ENCODE results near the gene HSD17B12. TPM values are rescaled to one million over a fixed set of nuclear protein-coding genes. Genes with fewer than 3 reads are reported as not detected.

HSD17B12 gene
- polyA plus RNA-seq, 1 donor from 2014 or later, result 58.8 TPM

DNA sequence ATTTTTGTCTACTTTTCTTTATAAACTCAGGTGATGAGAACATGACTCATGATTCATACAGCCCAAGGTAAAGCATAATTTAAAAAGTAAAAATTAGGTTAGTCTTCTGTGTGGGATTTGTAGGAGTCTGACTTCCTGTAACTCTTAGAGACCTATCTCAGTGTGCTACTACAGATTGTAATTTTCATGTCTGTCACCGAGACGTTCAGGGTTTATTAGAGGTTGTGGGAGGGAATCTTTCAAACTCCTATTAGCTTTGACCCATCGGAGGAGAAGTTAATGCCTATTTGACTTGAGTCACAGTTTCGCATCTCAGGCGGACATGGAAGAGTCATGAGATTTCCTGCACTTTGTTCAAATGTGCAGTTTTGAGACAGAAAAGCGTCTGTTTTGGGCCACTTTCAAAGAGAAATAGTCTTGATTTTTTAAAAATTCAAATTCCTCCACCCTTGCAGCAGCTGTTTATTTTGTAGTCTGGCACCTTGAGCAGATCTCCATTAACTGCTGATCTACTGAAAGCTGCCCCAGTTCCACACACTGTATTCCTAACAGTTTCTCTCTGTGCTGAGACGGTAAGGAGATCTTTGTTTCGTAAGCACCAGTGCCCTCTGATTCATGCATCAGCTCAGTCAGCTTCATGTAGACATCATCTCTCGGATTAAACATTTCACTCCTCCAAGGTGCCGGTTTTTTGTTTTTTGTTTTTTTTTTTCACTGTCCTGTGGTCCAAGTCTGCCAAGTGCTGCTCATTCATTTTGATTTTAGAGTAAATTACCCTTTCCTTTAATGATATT lies 224.4 kb downstream of the HSD17B12 start:
- peak overlapping the region; percentile 54 for H3K4me3 ChIP-seq (ENCODE audit: low read length)
- H3F3A ChIP-seq (ENCODE audit: insufficient read depth, low read length, poor library complexity, severe bottlenecking), result no peaks in the 10 kb centered on the region
- no peaks in the 10 kb centered on the region for H3K27me3 ChIP-seq (ENCODE audit: insufficient read depth, low read depth, low read length)
- peak overlapping the region; percentile 93 for H3K4me2 ChIP-seq (ENCODE audit: low read length)
- peak overlapping the region; percentile 97 for H3K27ac ChIP-seq (ENCODE audit: low read length)
- TF ChIP-seq, protein P1, sequence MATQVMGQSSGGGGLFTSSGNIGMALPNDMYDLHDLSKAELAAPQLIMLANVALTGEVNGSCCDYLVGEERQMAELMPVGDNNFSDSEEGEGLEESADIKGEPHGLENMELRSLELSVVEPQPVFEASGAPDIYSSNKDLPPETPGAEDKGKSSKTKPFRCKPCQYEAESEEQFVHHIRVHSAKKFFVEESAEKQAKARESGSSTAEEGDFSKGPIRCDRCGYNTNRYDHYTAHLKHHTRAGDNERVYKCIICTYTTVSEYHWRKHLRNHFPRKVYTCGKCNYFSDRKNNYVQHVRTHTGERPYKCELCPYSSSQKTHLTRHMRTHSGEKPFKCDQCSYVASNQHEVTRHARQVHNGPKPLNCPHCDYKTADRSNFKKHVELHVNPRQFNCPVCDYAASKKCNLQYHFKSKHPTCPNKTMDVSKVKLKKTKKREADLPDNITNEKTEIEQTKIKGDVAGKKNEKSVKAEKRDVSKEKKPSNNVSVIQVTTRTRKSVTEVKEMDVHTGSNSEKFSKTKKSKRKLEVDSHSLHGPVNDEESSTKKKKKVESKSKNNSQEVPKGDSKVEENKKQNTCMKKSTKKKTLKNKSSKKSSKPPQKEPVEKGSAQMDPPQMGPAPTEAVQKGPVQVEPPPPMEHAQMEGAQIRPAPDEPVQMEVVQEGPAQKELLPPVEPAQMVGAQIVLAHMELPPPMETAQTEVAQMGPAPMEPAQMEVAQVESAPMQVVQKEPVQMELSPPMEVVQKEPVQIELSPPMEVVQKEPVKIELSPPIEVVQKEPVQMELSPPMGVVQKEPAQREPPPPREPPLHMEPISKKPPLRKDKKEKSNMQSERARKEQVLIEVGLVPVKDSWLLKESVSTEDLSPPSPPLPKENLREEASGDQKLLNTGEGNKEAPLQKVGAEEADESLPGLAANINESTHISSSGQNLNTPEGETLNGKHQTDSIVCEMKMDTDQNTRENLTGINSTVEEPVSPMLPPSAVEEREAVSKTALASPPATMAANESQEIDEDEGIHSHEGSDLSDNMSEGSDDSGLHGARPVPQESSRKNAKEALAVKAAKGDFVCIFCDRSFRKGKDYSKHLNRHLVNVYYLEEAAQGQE (IDR thresholded peaks at IDR 0.05; ENCODE audit: borderline replicate concordance), result peak; percentile 17
- no peak for TF ChIP-seq POLR2AphosphoS5 (IDR thresholded peaks at IDR 0.05)
- H3K9me2 ChIP-seq (ENCODE audit: insufficient read depth, low read length), result no peaks in the 10 kb centered on the region
- no peaks in the 10 kb centered on the region for H4K20me1 ChIP-seq (ENCODE audit: insufficient read depth)
- H3K79me2 ChIP-seq (replicated peaks; ENCODE audit: insufficient read depth, low read length), result no peaks in the 10 kb centered on the region
- peaks cover 6% of the 10 kb centered on the region for H3K36me3 ChIP-seq (ENCODE audit: insufficient read depth, low read length)
- no peak overlapping the region for H2AFZ ChIP-seq (ENCODE audit: low read depth, low read length)
- peak overlapping the region; percentile 69 for H3K9ac ChIP-seq (ENCODE audit: low read length)
- no peaks in the 10 kb centered on the region for H3K9me3 ChIP-seq (ENCODE audit: low read length)

DNA sequence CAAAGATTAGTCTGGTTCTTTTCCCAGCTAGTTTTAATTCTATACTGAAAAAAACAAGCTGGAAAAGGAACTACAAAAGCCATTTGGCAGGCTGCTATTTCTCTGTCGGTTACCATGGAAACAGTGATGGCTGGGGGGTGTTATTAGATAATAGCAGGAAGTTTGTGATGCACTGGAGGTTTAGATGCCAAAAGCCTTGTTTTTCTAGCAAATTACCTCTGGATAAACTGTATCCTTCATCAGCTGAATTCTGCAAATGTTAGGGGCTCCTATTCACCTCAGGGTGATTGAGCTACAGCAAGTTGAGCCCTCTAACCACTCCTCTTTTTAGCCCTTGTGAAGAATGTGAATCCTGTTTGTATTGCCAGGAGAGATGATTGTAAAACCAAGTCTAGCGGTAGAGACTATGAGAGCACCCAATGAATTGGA lies 225.3 kb downstream of the HSD17B12 start:
- no peak overlapping the region for H2AFZ ChIP-seq (ENCODE audit: low read depth, low read length)
- H3K27me3 ChIP-seq (ENCODE audit: insufficient read depth, low read depth, low read length), result no peaks in the 10 kb centered on the region
- H4K20me1 ChIP-seq (ENCODE audit: insufficient read depth), result no peaks in the 10 kb centered on the region
- H3K4me3 ChIP-seq (ENCODE audit: low read length), result peak overlapping the region; percentile 54
- TF ChIP-seq RAD21 (conservative IDR thresholded peaks at IDR 0.05) (peak; percentile 10), EP300 (conservative IDR thresholded peaks at IDR 0.05; ENCODE audit: poor library complexity, severe bottlenecking) (peak; percentile 65), POLR2AphosphoS5 (IDR thresholded peaks at IDR 0.05) (peak; percentile 44), MXI1 (conservative IDR thresholded peaks at IDR 0.05; ENCODE audit: poor library complexity, severe bottlenecking) (no peak), EZH2 (IDR thresholded peaks at IDR 0.05; ENCODE audit: borderline replicate concordance, insufficient read depth, low read length, poor library complexity, severe bottlenecking) (no peak), SMC3 (conservative IDR thresholded peaks at IDR 0.05; ENCODE audit: poor library complexity) (no peak)
- TF ChIP-seq, protein P1 (IDR thresholded peaks at IDR 0.05; ENCODE audit: borderline replicate concordance), result peak; percentile 53
- no peaks in the 10 kb centered on the region for H3K79me2 ChIP-seq (replicated peaks; ENCODE audit: insufficient read depth, low read length)
- H3K27ac ChIP-seq (ENCODE audit: low read length), result peak overlapping the region; percentile 97
- no peaks in the 10 kb centered on the region for H3K9me3 ChIP-seq (ENCODE audit: low read length)
- H3K36me3 ChIP-seq (ENCODE audit: insufficient read depth, low read length), result peaks cover 6% of the 10 kb centered on the region
- no peaks in the 10 kb centered on the region for H3K9me2 ChIP-seq (ENCODE audit: insufficient read depth, low read length)
- peak overlapping the region; percentile 69 for H3K9ac ChIP-seq (ENCODE audit: low read length)
- peak overlapping the region; percentile 93 for H3K4me2 ChIP-seq (ENCODE audit: low read length)
- no peaks in the 10 kb centered on the region for H3F3A ChIP-seq (ENCODE audit: insufficient read depth, low read length, poor library complexity, severe bottlenecking)

Small RNA genes lying within 50 kb of the gene (small RNA-seq; reads per million reads assigned to genes)
- gene PHBP2 (0 reads per million in 3 experiments), gene RPL23AP63 (0 to 0.03 (median 0) reads per million in 3 experiments)

Other genes with a start within 250 kb of the HSD17B12 start
- 27.0 and 34.7 TPM in 2 replicates for gene ALKBH3, start 200.1 kb downstream of the HSD17B12 start, polyA plus RNA-seq

Measured in neural cell (in vitro differentiated cells).